ENCODE data around the gene SNRNP70.
"Not testable (repeated sequence)": the region's sequence is repeated elsewhere in the genome, so short reads cannot be mapped to it uniquely, and the experiment has no call there.

SNRNP70 gene, protein sequence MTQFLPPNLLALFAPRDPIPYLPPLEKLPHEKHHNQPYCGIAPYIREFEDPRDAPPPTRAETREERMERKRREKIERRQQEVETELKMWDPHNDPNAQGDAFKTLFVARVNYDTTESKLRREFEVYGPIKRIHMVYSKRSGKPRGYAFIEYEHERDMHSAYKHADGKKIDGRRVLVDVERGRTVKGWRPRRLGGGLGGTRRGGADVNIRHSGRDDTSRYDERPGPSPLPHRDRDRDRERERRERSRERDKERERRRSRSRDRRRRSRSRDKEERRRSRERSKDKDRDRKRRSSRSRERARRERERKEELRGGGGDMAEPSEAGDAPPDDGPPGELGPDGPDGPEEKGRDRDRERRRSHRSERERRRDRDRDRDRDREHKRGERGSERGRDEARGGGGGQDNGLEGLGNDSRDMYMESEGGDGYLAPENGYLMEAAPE

DNA sequence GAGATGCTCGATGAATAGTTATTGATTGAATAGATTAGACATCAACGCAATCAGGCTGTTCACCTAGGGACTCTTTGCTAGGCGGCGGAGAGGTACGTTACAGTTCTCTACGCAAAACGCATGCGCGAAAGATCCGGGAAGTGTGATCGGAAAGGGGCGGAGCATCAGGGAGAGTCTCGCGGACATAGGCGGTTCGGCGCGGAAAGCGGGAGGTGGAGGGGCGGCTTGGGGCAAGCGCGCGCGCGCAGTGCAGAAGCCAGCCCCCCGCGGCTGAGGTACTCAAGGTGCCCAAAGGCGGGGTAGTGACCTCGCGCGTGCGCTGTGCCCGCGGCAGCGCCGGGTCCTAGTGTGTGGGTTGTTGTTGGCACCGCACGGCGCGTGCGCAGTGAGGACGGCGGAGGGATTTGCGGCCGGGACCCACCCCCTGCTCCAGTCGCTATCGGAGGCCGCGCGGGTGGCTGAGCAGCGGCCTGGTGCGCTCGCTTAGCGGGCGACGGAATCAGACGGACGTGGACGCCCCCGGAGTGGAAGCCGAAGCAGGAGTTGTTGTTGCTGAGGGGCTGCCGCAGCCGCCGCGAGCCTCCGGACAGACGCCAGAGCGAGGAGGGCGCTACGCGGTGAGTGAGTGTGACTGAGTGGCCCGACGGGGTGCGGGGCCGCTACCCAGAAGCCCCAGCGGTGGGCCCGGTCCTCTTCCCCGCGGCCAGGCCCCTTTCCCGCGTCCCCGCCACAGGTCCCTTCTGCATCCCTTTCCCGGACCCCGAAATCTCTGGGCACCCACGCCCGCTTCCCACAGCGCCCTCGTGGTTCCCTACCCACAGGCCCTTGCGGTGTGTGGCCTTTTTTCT lies at the start of gene SNRNP70:
Gene SNRNP70 (plus strand): TSS at position 432 of the 848 bp plus-strand sequence. CDS start 964 bp downstream, outside the sequence.
- DNase-seq: peak; percentile 97 to 99

DNA sequence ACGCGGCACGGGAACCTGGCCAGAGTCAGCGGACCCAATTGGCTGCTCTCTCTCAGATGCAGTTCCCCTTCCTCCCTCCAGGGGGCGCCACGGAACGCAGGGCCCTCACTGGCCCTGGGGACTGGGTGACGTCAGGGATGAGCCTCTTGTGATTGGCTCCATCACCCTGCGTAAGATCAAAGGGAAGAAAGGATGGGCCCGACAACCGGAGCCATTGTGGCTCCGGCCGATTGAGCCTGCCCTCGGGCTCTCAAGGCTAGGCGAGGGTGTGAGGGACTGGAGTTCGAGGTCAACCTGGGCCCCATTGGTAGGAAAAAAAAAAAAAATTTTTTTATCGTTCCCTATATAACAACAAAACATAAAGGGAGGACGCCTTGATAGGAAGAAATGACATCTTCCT lies 48.4 kb upstream of the SNRNP70 start, which contains the start of gene CGB1:
Gene CGB1 (minus strand): TSS at position 81 of the 400 bp plus-strand sequence. CDS start 184 bp downstream, outside the sequence.
- DNase-seq: peak in 1 of 2 experiments; percentile 58

DNA sequence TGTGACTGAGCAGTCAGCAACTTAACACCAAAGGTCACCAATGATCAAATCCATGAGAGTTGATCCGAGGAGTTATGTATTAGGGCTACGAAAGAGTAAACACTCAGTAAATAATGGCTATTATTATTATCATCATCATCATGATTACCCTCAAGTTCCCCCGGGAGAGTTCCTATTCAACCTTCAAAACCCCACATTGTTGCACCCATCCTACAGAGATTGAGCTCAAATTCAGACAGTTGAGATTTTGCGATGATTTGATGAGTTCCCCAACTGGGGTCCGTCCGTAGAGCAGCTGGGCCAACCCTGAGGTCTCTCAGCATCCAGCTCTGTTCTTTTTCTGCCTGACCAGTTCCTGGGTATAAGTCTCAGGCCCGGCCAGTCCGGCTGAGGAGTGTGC lies 47.1 kb upstream of the SNRNP70 start:
- not testable (repeated sequence) for DNase-seq

DNA sequence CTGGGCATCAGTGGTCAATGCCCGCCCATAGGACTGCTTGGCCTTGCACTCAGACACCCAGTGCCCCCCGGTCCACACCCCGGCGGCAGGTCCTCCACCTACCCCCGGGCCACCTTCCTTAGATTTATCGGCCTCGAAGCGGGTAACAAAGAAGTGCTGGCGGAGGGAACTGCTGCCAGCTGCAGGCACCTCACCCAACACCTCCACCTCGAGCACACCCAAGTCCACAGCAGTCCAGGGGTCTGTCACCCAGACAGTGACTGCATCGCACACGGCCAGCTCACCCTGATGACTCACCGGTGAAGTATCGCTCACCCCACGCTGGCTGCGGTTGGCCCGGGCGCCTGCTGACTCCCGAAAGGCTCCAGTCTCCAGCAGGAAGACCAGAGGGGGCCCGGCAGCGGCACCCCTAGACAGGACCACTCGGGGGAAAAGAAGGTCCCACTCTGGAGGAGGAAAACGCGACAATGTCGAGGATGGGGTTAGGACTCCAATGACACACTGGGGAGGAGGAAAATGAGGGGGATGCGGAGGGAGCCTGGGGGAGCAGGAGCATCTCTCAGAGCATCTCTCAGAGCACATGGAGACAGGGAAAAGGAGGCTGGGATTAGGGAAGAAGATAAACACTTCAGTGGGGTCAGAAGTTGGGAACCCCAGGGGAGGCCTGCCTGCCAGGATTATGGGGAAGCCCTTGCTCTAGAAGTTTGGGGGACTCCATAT lies 46.5 kb upstream of the SNRNP70 start:
- not testable (repeated sequence) for DNase-seq

DNA sequence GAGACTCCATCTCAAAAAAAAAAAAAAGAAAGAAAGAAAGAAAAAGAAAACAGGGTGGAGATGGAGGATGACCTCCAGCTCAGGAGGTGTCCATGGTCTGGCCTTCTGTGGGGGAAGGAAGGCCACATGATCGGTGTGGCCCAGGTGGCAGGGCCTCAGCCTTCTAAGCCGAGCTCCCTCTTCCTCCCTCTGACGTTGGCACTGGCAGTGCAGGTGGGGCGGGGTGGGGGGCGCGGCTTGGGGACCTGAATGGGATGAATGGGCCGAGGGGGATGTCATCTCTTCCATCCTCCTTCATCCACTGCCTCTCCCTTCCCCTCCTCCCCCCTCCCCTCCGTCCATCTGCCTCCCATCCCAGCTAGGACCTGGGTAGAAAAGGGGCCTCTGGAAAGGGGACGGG lies 45.5 kb upstream of the SNRNP70 start:
- DNase-seq: not testable (repeated sequence)

DNA sequence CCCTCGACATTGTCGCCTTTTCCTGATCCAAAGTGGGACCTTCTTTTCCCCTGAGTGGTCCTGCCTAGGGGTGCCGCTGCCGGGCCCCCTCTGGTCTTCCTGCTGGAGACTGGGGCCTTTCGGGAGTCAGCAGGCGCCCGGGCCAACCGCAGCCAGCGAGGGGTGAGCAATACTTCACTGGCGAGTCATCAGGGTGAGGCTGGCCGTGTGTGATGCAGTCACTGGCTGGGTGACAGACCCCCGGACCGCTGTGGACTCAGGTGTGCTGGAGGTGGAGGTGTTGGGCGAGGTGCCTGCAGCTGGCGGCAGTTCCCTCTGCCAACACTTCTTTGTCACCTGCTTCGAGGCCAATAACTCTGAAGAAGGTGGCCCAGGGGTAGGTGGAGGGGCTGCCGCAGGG lies 43.1 kb upstream of the SNRNP70 start:
- DNase-seq: no peak

DNA sequence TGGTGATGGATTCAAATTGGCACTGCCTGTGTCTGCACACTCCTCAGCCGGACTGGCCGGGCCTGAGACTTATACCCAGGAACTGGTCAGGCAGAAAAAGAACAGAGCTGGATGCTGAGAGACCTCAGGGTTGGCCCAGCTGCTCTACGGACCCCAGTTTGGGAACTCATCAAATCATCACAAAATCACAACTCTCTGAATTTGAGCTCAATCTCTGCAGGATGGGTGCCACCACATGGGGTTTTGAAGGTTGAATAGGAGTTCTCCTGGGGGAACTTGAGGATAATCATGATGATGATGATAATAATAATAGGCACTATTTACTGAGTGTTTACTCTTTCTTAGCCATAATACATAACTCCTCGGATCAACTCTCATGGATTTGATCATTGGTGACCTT lies 42.6 kb upstream of the SNRNP70 start:
- not testable (repeated sequence) for DNase-seq

DNA sequence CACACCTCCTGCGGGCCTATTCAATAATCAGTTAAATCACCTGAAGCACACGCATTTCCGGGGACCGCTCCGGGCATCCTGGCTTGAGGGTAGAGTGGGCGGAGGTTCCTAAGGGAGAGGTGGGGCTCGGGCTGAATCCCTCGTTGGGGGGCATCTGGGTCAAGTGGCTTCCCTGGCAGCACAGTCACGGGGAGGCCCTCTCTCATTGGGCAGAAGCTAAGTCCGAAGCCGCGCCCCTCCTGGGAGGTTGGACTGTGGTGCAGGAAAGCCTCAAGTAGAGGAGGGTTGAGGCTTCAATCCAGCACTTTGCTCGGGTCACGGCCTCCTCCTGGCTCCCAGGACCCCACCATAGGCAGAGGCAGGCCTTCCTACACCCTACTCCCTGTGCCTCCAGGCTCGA lies 41.7 kb upstream of the SNRNP70 start, which contains the start of gene CGB5:
Gene CGB5 (plus strand): TSS at position 301 of the 400 bp plus-strand sequence. CDS start 362 bp downstream, outside the sequence.
- DNase-seq: not testable (repeated sequence)

DNA sequence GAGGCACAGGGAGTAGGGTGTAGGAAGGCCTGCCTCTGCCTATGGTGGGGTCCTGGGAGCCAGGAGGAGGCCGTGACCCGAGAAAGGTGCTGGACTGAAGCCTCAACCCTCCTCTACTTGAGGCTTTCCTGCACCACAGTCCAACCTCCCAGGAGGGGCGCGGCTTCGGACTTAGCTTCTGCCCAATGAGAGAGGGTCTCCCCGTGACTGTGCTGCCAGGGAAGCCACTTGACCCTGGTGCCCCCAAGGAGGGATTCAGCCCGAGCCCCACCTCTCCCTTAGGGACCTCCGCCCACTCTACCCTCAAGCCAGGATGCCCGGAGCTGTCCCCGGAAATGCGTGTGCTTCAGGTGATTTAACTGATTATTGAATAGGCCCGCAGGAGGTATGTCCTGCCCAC lies 36.2 kb upstream of the SNRNP70 start, which contains the start of gene CGB8:
Gene CGB8 (minus strand): TSS at position 101 of the 400 bp plus-strand sequence. CDS start 372 bp downstream, outside the sequence.
- DNase-seq: not testable (repeated sequence)

DNA sequence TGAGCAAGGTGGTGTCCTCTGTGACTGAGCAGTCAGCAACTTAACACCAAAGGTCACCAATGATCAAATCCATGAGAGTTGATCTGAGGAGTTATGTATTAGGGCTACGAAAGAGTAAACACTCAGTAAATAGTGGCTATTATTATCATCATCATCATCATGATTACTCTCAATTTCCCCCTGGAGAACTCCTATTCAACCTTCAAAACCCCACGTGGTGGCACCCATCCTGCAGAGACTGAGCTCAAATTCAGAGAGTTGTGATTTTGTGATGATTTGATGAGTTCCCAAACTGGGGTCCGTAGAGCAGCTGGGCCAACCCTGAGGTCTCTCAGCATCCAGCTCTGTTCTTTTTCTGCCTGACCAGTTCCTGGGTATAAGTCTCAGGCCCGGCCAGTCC lies 35.4 kb upstream of the SNRNP70 start:
- DNase-seq: not testable (repeated sequence)

DNA sequence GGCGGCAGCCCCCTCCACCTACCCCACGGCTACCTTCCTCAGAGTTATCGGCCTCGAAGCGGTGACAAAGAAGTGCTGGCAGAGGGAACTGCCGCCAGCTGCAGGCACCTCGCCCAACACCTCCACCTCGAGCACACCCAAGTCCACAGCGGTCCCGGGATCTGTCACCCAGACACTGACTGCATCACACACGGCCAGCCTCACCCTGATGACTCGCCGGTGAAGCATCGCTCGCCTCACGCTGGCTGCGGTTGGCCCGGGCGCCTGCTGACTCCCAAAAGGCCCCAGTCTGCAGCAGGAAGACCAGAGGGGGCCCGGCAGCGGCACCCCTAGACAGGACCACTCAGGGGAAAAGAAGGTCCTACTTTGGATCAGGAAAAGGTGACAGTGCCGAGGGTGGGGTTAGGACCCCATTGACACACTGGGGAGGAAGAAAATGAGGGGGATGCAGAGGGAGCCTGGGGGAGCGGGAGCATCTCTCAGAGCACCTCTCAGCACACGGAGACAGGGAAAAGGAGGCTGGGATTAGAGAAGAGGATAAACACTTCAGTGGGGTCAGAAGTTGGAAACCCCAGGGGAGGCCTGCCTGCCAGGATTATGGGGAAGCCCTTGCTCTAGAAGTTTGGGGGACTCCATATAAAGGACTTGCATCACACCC lies 34.7 kb upstream of the SNRNP70 start:
- not testable (repeated sequence) for DNase-seq

DNA sequence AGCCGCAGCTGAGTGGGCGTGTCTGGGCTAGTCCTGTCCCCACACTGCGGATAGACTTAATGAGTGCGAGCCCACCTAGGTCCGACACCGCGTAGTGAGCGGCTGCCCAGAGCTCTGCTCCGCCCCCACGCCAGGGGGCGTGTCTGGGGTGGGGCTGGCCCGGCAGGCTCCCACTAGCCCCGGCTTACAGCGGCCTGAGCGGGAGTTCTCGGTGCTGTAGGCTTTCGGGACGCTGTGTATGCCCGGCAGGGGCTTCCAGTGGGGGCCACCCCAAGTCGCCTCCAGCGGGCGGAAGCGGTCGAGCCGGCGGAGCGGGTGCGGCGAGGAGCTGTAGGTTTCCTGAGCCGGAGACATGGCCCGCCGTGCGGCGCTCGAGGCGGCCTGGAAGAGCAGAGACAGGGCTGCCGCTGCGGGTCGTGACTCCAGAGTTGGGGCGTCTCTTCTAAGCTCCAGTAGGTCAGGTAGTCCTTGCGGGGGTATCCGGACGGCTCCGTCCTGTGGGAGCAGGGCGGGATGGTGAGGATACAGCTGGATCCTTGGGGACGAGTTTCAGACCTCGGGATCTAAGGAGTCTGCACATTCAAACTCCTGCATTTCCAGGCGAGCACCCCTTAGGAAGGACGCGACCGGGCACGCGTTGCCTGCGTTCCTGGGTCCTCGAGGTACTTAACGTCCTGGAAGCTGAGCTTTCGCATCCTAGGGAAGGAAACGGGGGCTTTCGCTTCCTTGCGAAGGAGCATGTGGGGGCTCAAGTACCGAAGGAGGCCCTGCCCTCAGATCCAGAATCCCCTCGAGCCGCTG lies 28.9 kb upstream of the SNRNP70 start:
- peak in 1 of 2 experiments; percentile 60 for DNase-seq

DNA sequence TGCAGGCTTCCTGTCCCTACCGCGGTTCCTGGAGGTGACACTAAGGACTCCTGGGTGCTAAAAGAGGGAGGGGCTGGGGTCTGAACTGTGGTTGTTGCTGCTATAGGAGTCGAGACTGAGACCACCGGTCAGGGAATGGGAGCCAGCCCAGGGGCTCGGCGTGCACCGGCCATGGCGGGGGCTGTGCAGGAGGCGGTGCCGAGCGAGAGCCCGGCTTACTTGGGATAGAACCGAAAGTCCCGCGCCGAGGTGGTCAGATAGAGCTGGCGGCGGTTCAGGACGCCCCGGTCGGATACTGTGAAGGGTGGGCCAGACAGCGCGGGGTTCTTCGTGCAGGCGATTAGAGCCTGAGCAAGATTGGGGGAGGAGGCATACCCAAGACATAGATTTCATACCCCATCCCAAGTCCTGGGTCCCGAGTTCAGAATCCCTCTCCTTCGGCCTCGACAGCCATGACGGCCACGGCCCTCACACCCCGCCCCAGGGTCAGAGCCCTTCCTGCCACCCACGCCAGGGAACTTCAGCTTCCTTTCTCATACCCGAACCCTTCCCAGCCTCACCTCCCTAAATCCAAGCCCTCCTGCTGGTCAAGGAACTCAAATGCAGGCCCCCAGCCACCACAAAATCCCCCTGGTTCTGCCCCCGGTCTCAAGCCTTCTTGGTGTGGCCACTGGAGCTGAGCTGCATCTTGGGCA lies 28.2 kb upstream of the SNRNP70 start:
- not testable (repeated sequence) for DNase-seq

DNA sequence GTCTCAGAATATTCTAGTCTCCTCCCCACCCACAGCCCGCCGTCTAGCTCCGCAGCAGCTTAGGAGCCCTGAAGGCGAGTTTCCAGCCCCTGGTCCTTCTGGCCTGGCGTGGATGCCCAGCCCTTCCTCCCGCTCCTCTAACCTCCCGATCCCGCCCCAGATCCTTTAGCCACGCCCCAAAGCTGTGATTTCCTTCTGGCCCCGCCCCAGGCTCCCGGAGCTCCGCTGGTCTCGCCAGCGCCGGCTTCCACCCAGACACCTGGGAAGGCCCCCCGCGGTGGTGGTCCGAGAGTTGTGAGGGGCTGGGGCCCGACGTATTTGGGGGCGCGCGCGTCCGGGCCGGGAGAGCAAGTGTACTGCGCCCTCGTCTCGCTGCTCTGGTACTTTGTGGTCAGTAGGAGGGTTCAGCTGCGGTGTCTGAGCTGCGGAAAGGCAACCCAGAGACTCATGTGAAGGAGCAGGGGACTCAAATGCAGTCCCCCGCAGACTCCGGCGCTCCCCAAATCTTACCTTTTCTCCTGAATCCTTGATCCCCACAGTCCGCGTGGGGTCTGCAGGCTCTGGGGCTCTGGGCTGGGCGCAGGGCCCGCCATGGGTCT lies 27.5 kb upstream of the SNRNP70 start, which contains the start of gene CGB7:
Gene CGB7 (minus strand): TSS at position 114 of the 599 bp plus-strand sequence. CDS start 2,374 bp downstream, outside the sequence.
- DNase-seq: peak in 1 of 2 experiments; percentile 42

DNA sequence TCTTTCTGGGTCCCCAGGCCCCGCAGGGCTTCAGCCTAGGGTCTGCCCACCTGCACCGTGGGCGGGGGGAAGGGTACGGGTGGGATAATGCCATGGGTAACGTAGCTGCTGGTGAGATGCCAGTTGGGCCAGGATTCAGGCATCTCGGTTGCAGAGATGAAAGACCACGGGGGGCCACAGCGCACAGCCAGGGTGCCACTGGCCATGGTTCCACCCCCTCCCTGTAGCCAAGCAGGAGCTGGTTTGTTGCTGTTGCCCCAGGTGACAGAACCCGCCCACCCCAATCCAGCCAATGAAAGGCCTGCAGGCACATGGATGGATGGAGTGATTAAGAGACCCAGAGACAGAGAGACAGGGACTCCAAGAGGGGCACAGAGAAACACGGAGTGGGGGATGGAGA lies 26.7 kb upstream of the SNRNP70 start:
- peak in 1 of 2 experiments; percentile 41 for DNase-seq

DNA sequence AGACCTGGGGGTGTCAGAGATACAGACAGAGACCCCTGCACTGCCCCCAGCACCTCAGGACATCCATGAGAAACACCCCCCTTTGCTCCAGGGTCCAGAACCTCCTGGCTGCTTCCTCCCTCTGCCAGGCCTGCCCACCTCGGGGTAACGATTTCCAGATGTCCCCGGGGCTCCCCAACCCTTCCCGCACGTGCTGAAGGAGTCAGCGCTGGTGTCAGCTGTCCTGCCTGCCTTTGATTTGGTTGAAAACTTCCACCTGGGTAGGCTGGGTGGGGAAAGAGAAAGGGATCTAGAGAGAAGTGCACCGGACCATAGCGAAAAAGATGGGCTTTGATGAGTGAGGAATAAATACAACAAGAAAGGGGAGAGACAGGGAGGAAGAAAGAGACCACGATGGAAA lies 26.2 kb upstream of the SNRNP70 start:
- DNase-seq: no peak

DNA sequence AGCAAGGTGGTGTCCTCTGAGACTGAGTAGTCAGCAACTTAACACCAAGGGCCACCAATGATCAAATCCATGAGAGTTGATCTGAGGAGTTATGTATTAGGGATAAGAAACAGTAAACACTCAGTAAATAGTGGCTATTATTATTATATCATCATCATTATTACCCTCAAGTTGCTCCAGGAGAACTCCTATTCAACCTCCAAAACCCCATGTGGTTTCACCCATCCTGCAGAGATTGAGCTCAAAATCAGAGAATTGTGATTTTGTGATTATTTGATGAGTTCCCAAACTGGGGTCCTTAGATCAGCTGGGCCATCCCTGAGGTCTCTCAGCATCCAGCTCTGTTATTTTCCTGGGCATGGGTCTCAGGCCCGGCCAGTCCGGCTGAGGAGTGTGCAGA lies 24.3 kb upstream of the SNRNP70 start:
- DNase-seq: no peak

DNA sequence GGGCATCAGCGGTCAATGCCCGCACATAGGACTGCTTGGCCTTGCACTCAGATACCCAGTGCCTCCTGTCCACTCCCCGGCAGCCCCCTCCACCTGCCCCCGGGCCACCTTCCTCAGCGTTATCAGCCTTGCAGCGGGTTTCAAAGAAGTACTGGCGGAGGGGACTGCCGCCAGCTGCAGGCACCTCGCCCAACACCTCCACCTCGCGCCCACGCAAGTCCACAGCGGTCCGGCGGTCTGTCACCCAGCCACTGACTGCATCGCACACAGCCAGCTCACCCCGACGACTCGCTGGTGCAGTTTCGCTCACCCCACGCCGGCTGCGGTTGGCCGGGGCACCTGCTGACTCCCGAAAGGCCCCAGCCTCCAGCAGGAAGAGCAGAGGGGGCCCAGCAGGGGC lies 23.8 kb upstream of the SNRNP70 start:
- DNase-seq: no peak

DNA sequence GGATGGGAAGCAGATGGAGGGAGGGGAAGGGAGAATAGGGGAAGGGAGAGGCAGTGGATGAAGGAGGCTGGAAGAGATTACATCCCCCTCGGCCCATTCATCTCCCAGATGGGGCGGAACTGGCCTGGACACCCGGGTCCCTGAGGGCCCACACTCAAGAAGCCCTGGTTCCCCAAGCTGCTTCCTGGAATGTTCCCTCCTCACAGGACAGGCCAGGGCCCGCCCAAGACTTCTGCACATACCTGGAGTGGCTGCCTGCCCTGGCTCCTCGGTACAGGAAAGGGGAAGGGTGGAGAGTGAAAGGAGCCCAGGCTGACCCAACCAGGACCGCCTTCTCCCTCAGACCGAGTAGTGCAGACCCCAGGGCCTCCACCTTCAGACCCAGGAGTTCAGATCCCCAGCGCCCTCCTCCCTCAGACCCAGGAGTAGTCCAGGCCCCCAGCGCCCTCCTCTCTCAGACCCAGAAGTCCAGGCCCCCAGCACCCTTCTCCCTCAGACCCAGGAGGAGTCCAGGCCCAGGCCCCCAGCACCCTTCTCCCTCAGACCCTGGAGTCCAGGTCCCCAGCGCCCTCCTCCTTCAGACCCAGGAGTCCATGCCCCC lies 21.1 kb upstream of the SNRNP70 start:
- no peak for DNase-seq

Data from NCI-H526 (cell line).